Measurements from ENCODE around the gene CHRNA1.
"Not testable (repeated sequence)": the region's sequence is repeated elsewhere in the genome, so short reads cannot be mapped to it uniquely, and the experiment has no call there.

Gene CHRNA1

DNA sequence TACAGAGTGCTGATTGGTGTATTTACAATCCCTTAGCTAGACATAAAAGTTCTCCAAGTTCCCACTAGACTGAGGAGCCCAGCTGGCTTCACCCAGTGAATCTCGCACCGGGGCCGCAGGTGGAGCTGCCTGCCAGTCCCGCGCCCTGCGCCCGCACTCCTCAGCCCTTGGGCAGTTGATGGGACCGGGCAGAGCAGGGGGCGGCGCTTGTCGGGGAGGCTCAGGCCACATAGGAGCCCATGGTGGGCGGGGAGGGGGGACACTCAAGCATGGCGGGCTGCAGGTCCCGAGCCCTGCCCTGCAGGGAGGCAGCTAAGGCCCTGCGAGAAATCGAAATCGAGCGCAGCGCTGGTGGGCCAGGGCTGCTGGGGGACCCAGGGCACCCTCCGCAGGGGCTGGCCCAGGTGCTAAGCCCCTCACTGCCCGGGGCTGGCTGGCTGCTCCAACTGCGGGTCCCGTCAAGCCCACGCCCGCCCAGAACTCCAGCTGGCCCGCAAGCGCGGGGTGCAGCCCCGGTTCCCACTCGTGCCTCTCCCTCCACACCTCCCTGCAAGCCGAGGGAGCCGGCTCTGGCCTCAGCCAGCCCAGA, 54.8 kb downstream of the CHRNA1 start:
- not testable (repeated sequence) for H3K9me3 ChIP-seq (ENCODE audit: low read length); H3K27me3 ChIP-seq (ENCODE audit: control insufficient read depth in 1 of 2, insufficient read depth in 2 of 2, low read length in 2 of 2); H3K27ac ChIP-seq (ENCODE audit: low read depth, low read length); H3K4me1 ChIP-seq (ENCODE audit: insufficient read depth, low read length); H3K36me3 ChIP-seq (ENCODE audit: insufficient read depth, low read length); H3K4me3 ChIP-seq (ENCODE audit: low read depth in 1 of 2, low read length in 2 of 2); H3K9ac ChIP-seq (ENCODE audit: low read length)

DNA sequence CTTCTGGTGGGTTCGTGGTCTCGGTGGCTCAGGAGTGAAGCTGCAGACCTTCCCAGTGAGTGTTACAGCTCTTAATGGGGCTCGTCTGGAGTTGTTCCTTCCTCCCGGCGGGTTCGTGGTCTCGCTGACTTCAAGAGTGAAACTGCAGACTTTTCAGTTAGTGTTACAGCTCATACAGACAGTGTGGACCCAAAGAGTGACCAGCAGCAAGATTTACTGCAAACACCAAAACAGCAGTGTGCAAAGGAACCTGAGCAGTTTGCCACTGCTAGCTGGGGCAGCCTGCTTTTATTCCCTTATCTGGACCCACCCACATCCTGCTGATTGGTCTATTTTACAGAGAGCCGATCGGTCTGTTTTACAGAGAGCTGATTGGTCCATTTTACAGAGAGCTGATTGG, 55.6 kb downstream of the CHRNA1 start:
- no peak overlapping the region for H3K27ac ChIP-seq (ENCODE audit: low read depth, low read length)
- H3K4me1 ChIP-seq (ENCODE audit: insufficient read depth, low read length): no peaks in the 10 kb centered on the region
- H3K27me3 ChIP-seq (ENCODE audit: control insufficient read depth in 1 of 2, insufficient read depth in 2 of 2, low read length in 2 of 2): no peaks in the 10 kb centered on the region
- no peaks in the 10 kb centered on the region for H3K36me3 ChIP-seq (ENCODE audit: insufficient read depth, low read length)
- no peaks in the 10 kb centered on the region for H3K9me3 ChIP-seq (ENCODE audit: low read length)
- no peak overlapping the region for H3K9ac ChIP-seq (ENCODE audit: low read length)
- H3K4me3 ChIP-seq (ENCODE audit: low read depth in 1 of 2, low read length in 2 of 2): no peak overlapping the region

DNA sequence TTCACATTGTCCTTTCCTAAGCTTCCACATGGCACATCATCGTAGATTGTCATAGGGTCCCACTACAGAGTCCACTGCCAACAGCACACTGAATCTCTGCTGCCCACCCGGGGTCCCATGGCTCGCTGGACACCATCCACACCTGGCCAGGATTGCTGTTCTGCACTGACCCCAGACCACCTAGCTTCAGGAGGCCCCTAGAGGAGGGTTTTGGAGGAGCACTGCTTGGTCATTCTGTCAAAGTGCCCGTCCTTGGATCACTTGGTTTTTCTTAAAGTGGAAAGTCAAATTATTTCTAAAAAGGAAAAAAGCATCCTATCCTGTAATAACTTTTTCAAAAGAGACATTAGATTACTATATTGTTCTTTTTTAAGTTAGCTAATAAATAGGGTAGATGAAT, 59.0 kb downstream of the CHRNA1 start:
- Histone ChIP-seq H3K9ac (ENCODE audit: low read length) (no peak overlapping the region), H3K4me3 (ENCODE audit: low read depth in 1 of 2, low read length in 2 of 2) (no peak overlapping the region), H3K27me3 (ENCODE audit: control insufficient read depth in 1 of 2, insufficient read depth in 2 of 2, low read length in 2 of 2) (no peaks in the 10 kb centered on the region), H3K27ac (ENCODE audit: low read depth, low read length) (no peak overlapping the region), H3K36me3 (ENCODE audit: insufficient read depth, low read length) (no peaks in the 10 kb centered on the region), H3K9me3 (ENCODE audit: low read length) (no peaks in the 10 kb centered on the region), H3K4me1 (ENCODE audit: insufficient read depth, low read length) (no peaks in the 10 kb centered on the region)

DNA sequence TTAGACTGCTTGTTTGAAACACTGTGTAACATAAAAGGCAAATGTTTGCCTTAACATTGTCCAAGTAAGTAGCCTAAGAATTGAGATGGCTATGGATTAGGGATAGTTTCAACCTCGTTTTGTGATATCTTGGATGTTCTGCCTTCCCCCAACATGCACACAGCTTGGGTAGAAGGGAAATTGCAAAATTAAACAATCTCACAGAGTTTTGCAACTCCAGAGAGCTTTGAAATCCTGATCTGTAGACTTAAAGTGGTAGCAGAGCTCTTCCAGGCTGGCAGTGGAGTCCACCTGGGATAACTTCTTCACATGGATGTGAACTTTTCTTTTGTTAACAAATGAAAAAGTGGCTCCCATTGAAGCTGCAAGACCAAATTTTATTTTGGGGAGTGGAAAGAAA, 59.6 kb downstream of the CHRNA1 start:
- Histone ChIP-seq H3K27me3 (ENCODE audit: control insufficient read depth in 1 of 2, insufficient read depth in 2 of 2, low read length in 2 of 2) (no peaks in the 10 kb centered on the region), H3K4me1 (ENCODE audit: insufficient read depth, low read length) (no peaks in the 10 kb centered on the region), H3K9ac (ENCODE audit: low read length) (no peak overlapping the region), H3K36me3 (ENCODE audit: insufficient read depth, low read length) (no peaks in the 10 kb centered on the region), H3K9me3 (ENCODE audit: low read length) (no peaks in the 10 kb centered on the region), H3K27ac (ENCODE audit: low read depth, low read length) (no peak overlapping the region), H3K4me3 (ENCODE audit: low read depth in 1 of 2, low read length in 2 of 2) (no peak overlapping the region)

DNA sequence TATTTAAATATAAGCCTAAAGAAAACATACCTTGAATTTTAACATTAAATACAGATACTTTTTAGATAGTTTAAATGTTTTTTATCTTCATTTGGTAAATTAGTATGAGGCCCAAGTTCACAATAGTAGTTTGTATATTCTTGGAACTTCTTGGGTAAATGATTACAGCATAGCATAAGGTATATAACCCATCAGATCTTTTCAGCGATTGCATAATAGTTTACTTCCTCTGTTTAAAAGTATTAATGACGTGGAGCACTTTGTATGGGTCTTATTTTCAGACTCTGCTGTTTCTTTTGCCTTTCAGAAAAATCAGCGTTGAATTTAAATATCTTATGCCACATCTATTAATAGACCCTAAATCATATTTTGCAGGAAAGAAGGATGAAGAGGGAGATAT, 60.2 kb downstream of the CHRNA1 start:
- Histone ChIP-seq H3K27ac (ENCODE audit: low read depth, low read length) (no peak overlapping the region), H3K9ac (ENCODE audit: low read length) (no peak overlapping the region), H3K4me1 (ENCODE audit: insufficient read depth, low read length) (no peaks in the 10 kb centered on the region), H3K4me3 (ENCODE audit: low read depth in 1 of 2, low read length in 2 of 2) (no peak overlapping the region), H3K27me3 (ENCODE audit: control insufficient read depth in 1 of 2, insufficient read depth in 2 of 2, low read length in 2 of 2) (no peaks in the 10 kb centered on the region), H3K9me3 (ENCODE audit: low read length) (no peaks in the 10 kb centered on the region), H3K36me3 (ENCODE audit: insufficient read depth, low read length) (no peaks in the 10 kb centered on the region)

DNA sequence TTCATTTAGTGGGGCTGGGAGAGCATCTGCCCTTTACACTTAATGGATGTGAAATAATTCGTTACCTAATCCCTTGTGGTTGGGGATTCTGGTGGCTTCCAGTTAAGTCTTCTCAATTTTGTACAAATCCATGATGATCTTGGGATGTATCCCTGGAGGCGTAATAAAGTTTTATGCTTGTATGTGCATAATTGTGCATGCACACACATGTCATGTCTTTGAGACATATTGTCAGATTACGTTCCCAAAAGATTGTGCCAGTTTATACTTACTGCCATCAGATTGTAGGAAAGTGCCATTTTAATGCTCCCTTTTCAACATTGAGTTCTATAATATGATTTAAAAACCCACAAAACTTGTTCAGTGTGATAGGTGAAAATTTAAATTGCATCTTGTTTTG, 60.8 kb downstream of the CHRNA1 start:
- Histone ChIP-seq H3K36me3 (ENCODE audit: insufficient read depth, low read length) (no peaks in the 10 kb centered on the region), H3K27me3 (ENCODE audit: control insufficient read depth in 1 of 2, insufficient read depth in 2 of 2, low read length in 2 of 2) (no peaks in the 10 kb centered on the region), H3K4me1 (ENCODE audit: insufficient read depth, low read length) (no peaks in the 10 kb centered on the region), H3K9me3 (ENCODE audit: low read length) (no peaks in the 10 kb centered on the region), H3K27ac (ENCODE audit: low read depth, low read length) (no peak overlapping the region), H3K9ac (ENCODE audit: low read length) (no peak overlapping the region), H3K4me3 (ENCODE audit: low read depth in 1 of 2, low read length in 2 of 2) (no peak overlapping the region)

DNA sequence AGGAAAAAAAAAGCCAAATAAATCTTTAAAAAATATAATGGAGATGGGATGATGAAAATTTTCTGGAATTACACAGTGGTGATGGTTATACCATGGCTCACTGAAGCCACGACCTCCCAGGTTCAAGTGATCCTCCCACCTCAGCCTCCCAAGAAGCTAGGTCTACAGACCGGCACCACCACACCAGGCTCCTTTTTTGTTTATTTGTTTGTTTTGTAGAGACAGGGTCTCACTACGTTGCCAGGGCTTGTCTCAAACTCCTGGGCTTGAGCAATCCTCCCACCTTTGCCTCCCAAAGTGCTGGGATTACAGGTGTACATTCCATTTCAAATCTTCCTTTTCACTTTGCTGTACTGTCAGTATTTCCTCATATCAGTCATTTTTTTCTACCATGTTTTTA, 61.7 kb downstream of the CHRNA1 start:
- Histone ChIP-seq H3K4me3 (ENCODE audit: low read depth in 1 of 2, low read length in 2 of 2) (no peak overlapping the region), H3K27ac (ENCODE audit: low read depth, low read length) (no peak overlapping the region), H3K9ac (ENCODE audit: low read length) (no peak overlapping the region), H3K27me3 (ENCODE audit: control insufficient read depth in 1 of 2, insufficient read depth in 2 of 2, low read length in 2 of 2) (no peaks in the 10 kb centered on the region), H3K36me3 (ENCODE audit: insufficient read depth, low read length) (no peaks in the 10 kb centered on the region), H3K4me1 (ENCODE audit: insufficient read depth, low read length) (no peaks in the 10 kb centered on the region), H3K9me3 (ENCODE audit: low read length) (no peaks in the 10 kb centered on the region)

DNA sequence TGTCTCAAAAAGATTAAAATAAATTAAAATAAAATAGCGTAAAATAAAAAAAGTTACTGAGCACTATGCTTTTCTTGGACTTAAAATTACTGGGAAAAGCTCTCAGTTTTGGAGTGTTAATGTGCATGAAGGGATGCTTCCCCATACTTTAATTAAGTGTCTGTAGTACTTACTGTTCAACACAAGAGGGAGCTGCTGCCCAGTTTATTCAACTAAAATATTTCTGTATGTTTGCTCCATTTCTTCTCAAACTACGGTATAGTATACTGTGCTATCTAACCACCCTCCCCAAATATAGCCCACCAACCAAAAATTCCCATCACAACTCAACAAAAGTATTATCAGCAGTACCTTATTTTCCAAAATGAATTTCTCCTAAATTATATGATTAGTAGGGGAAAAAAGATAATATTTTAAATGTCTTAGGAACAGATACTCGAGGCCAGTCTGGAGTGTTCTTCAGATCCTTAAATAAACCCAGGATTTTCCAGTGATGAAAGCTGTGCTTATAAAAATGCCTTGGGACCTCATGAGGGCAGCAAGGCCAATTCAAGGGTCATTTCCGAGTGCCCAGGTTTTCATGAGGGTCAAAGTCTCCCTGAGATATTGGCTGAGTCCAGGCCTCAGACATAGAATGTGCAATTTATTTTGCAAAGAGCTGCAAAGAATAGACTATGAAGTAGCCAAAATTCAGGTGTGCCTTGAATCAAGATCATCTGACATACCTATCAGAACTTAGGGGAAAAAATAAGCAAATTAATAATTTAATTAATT, 64.1 kb downstream of the CHRNA1 start:
- Histone ChIP-seq H3K9me3 (ENCODE audit: low read length) (no peaks in the 10 kb centered on the region), H3K9ac (ENCODE audit: low read length) (no peak overlapping the region), H3K27me3 (ENCODE audit: control insufficient read depth in 1 of 2, insufficient read depth in 2 of 2, low read length in 2 of 2) (no peaks in the 10 kb centered on the region), H3K27ac (ENCODE audit: low read depth, low read length) (no peak overlapping the region), H3K4me3 (ENCODE audit: low read depth in 1 of 2, low read length in 2 of 2) (no peak overlapping the region), H3K4me1 (ENCODE audit: insufficient read depth, low read length) (no peaks in the 10 kb centered on the region), H3K36me3 (ENCODE audit: insufficient read depth, low read length) (no peaks in the 10 kb centered on the region)

Data from muscle layer of colon (tissue), 2 donors.